ENCODE data around the gene MMD. TPM values are rescaled to one million over a fixed set of nuclear protein-coding genes. Genes with fewer than 3 reads are reported as not detected.

MMD gene
- total and polyA plus RNA-seq, 2 of the 13 experiments (the other 11 are each of a cell fraction or from before 2014, with no cell fraction given), result 121 to 225 TPM

DNA sequence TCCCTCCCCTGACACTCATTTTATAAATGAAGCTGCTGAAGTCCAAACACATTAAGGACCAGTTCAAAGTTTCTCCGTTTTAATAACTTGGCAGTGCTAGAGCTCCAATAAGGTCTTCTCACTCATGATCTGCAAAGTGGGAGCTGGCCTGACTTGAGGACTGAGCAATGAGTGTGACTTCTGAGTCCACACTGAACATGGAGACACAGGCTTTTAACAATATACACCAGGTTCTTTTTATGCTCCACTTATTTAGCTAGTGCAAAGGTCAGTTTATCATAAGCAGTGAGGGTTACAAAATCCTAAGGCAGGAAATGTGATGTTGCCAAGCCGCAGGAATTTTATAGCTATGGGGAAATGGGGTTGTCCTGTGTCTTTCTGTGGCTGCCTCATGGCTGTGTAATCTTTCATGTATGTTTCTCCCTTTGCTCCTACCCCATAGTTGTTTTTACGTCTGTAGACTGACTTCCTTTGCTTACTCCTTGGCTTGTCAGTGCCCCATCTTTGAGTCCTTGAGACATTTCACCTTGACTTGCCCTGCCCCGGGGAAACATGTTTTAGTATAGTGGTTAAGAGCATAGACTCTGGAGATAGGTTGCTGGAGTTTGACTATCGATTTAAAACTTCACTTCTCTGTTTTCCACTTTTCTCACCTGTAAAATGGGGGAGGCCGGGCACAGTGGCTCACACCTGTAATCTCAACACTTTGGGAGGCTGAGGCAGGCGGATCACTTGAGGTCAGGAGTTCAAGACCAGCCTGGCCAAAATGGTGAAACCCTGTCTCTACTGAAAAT, 12.2 kb upstream of the MMD start (continued):
- TF ChIP-seq, protein P1, sequence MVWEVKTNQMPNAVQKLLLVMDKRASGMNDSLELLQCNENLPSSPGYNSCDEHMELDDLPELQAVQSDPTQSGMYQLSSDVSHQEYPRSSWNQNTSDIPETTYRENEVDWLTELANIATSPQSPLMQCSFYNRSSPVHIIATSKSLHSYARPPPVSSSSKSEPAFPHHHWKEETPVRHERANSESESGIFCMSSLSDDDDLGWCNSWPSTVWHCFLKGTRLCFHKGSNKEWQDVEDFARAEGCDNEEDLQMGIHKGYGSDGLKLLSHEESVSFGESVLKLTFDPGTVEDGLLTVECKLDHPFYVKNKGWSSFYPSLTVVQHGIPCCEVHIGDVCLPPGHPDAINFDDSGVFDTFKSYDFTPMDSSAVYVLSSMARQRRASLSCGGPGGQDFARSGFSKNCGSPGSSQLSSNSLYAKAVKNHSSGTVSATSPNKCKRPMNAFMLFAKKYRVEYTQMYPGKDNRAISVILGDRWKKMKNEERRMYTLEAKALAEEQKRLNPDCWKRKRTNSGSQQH (CRISPR knock-in tag; IDR thresholded peaks at IDR 0.05; ENCODE audit: low read depth), result no peak
- no peak for TF ChIP-seq KDM5B (CRISPR knock-in tag; IDR thresholded peaks at IDR 0.05; ENCODE audit: borderline replicate concordance)
- TF ChIP-seq RFXAP (CRISPR knock-in tag; IDR thresholded peaks at IDR 0.05; ENCODE audit: borderline replicate concordance), result 0 out of 2 replicates have a peak, but pooled peaks have one; percentile 10
- TF ChIP-seq ISL2 (CRISPR knock-in tag; IDR thresholded peaks at IDR 0.05), result peak; percentile 63; the same call in 1 of the 2 replicates
- no peak for TF ChIP-seq ZNF326 (CRISPR knock-in tag; IDR thresholded peaks at IDR 0.05; ENCODE audit: borderline replicate concordance)
- TF ChIP-seq, protein P2, sequence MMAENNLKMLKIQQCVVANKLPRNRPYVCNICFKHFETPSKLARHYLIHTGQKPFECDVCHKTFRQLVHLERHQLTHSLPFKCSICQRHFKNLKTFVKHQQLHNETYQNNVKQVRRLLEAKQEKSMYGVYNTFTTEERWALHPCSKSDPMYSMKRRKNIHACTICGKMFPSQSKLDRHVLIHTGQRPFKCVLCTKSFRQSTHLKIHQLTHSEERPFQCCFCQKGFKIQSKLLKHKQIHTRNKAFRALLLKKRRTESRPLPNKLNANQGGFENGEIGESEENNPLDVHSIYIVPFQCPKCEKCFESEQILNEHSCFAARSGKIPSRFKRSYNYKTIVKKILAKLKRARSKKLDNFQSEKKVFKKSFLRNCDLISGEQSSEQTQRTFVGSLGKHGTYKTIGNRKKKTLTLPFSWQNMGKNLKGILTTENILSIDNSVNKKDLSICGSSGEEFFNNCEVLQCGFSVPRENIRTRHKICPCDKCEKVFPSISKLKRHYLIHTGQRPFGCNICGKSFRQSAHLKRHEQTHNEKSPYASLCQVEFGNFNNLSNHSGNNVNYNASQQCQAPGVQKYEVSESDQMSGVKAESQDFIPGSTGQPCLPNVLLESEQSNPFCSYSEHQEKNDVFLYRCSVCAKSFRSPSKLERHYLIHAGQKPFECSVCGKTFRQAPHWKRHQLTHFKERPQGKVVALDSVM (CRISPR knock-in tag; IDR thresholded peaks at IDR 0.05), result peak; percentile 3; the same call in 1 of the 2 replicates
- TF ChIP-seq, protein P3, sequence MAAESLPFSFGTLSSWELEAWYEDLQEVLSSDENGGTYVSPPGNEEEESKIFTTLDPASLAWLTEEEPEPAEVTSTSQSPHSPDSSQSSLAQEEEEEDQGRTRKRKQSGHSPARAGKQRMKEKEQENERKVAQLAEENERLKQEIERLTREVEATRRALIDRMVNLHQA (CRISPR knock-in tag; IDR thresholded peaks at IDR 0.05), result no peak
- TF ChIP-seq POLR2AphosphoS2 (IDR thresholded peaks at IDR 0.05; ENCODE audit: low read depth, low read length), result no peak
- TF ChIP-seq ZNF644 (CRISPR knock-in tag; IDR thresholded peaks at IDR 0.05; ENCODE audit: low read depth), result peak; percentile 72
- TF ChIP-seq ZNF777 (CRISPR knock-in tag; IDR thresholded peaks at IDR 0.05), result peak; percentile 22; the same call in 1 of the 2 replicates
- no peak for TF ChIP-seq MAFG (CRISPR knock-in tag; IDR thresholded peaks at IDR 0.05)
- no peak for TF ChIP-seq HES4 (CRISPR knock-in tag; IDR thresholded peaks at IDR 0.05; ENCODE audit: borderline replicate concordance)
- no peak for TF ChIP-seq ZNF589 (CRISPR knock-in tag; conservative IDR thresholded peaks at IDR 0.05)
- no peak for TF ChIP-seq FOXA1 (IDR thresholded peaks at IDR 0.05)
- peak; percentile 68 for TF ChIP-seq FOXA1 (CRISPR knock-in tag; IDR thresholded peaks at IDR 0.05)
- peak; percentile 48 for TF ChIP-seq RARG (CRISPR knock-in tag; IDR thresholded peaks at IDR 0.05; ENCODE audit: low read depth)
- TF ChIP-seq ZNF552 (CRISPR knock-in tag; IDR thresholded peaks at IDR 0.05; ENCODE audit: borderline replicate concordance), result no peak
- no peak for TF ChIP-seq ZNF207 (IDR thresholded peaks at IDR 0.05; ENCODE audit: borderline replicate concordance)
- TF ChIP-seq ZNF776 (CRISPR knock-in tag; IDR thresholded peaks at IDR 0.05), result no peak
- no peak for TF ChIP-seq ZNF558 (CRISPR knock-in tag; IDR thresholded peaks at IDR 0.05; ENCODE audit: borderline replicate concordance)
- no peak for TF ChIP-seq SETDB1 (CRISPR knock-in tag; IDR thresholded peaks at IDR 0.05; ENCODE audit: borderline replicate concordance)
- TF ChIP-seq, protein P4, sequence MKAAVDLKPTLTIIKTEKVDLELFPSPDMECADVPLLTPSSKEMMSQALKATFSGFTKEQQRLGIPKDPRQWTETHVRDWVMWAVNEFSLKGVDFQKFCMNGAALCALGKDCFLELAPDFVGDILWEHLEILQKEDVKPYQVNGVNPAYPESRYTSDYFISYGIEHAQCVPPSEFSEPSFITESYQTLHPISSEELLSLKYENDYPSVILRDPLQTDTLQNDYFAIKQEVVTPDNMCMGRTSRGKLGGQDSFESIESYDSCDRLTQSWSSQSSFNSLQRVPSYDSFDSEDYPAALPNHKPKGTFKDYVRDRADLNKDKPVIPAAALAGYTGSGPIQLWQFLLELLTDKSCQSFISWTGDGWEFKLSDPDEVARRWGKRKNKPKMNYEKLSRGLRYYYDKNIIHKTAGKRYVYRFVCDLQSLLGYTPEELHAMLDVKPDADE (CRISPR knock-in tag; IDR thresholded peaks at IDR 0.05), result no peak
- TF ChIP-seq, protein P5, sequence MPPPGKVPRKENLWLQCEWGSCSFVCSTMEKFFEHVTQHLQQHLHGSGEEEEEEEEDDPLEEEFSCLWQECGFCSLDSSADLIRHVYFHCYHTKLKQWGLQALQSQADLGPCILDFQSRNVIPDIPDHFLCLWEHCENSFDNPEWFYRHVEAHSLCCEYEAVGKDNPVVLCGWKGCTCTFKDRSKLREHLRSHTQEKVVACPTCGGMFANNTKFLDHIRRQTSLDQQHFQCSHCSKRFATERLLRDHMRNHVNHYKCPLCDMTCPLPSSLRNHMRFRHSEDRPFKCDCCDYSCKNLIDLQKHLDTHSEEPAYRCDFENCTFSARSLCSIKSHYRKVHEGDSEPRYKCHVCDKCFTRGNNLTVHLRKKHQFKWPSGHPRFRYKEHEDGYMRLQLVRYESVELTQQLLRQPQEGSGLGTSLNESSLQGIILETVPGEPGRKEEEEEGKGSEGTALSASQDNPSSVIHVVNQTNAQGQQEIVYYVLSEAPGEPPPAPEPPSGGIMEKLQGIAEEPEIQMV (CRISPR knock-in tag; IDR thresholded peaks at IDR 0.05; ENCODE audit: low read depth), result peak; percentile 32; the same call in 1 of the 2 replicates
- TF ChIP-seq KLF15 (CRISPR knock-in tag; IDR thresholded peaks at IDR 0.05; ENCODE audit: borderline replicate concordance), result no peak
- TF ChIP-seq ZNF547 (CRISPR knock-in tag; IDR thresholded peaks at IDR 0.05), result no peak
